ENCODE results near the gene PICALM.

DNA sequence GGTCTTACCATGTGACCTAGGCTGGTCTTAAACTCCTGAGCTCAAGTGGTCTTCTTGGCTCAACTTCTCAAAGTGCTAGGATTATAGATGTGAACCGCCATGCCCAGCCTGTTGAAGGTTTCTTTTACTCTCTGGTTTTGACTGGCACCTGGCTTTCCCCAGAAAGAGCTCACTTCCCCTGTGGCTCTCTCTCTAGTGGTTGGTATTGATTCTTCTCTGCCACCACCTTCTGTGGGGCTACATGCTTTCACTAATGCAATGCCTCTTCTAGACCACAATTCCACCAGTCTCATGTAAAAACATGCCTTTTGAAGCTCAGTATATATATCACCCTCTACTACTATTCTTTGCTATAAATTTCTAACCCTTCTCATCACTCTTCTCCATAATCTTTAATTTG is 146.5 kb downstream of the PICALM start:
- no peak for TF ChIP-seq CTCF (IDR thresholded peaks at IDR 0.05; ENCODE audit: control extremely low read depth in 1 of 3, insufficient read depth in 1 of 3, low read depth in 1 of 3, low read length in 3 of 3)
- no peak for TF ChIP-seq MAX (IDR thresholded peaks at IDR 0.05)
- TF ChIP-seq GABPA (IDR thresholded peaks at IDR 0.05; ENCODE audit: borderline replicate concordance, insufficient read depth, low read length), result no peak
- TF ChIP-seq POLR2A (IDR thresholded peaks at IDR 0.05; ENCODE audit: control extremely low read depth in 1 of 2, low read depth in 2 of 2, low read length in 2 of 2), result no peak
- TF ChIP-seq ASH2L (IDR thresholded peaks at IDR 0.05; ENCODE audit: low read length), result no peak
- no peak for TF ChIP-seq NRF1 (IDR thresholded peaks at IDR 0.05; ENCODE audit: low read depth, low read length)
- TF ChIP-seq POLR2AphosphoS5 (IDR thresholded peaks at IDR 0.05; ENCODE audit: low read depth, low read length), result no peak
- TF ChIP-seq ATF2 (IDR thresholded peaks at IDR 0.05; ENCODE audit: low read length), result no peak
- TF ChIP-seq EZH2 (IDR thresholded peaks at IDR 0.05; ENCODE audit: low read depth, low read length, severe bottlenecking), result no peak
- TF ChIP-seq JUN (IDR thresholded peaks at IDR 0.05; ENCODE audit: low read depth, low read length), result no peak
- TF ChIP-seq PHF8 (conservative IDR thresholded peaks at IDR 0.05; ENCODE audit: low read depth, low read length), result no peak
- TF ChIP-seq EP300 (IDR thresholded peaks at IDR 0.05; ENCODE audit: borderline replicate concordance in 1 of 2, low read depth in 2 of 2, low read length in 2 of 2), result no peak

Data from H1 (cell line).